G401 (cell line): ENCODE results near the gene ADAMTSL2. TPM values are rescaled to one million over a fixed set of nuclear protein-coding genes. Genes with fewer than 3 reads are reported as not detected.

ENCODE experiments used
- DNase-seq: peaks from one replicate; pipeline ENCODE4 v3.0.0-alpha.2; 2015; ENCODE audit warnings: low spot score
- in situ Hi-C: cut with HindIII; loops from 2 replicates; pipeline ENCODE4 v1.10.0; 2016; ENCODE audit warnings: low sequenced_read_pairs, mixed read lengths
- total RNA-seq: library from RNA; depleted of rRNA; stranded (reverse); fragments of >200 nt; shearing (Covaris generic); gene quantifications from 2 replicates; pipeline ENCODE4 v1.2.3, GENCODE V29; 2014

Gene ADAMTSL2
- total RNA-seq, 1 experiment from 2014 or later = not detected

- in situ Hi-C loops = no loop called here
- DNase-seq = no peak
These were observed 35.2 kb upstream of the ADAMTSL2 start for GRCh38 chr9:133499132-133499891.

- in situ Hi-C loops = no loop called here
- no peak for DNase-seq
These were observed 34.6 kb upstream of the ADAMTSL2 start for GRCh38 chr9:133499892-133500270.

- in situ Hi-C loops = no loop called here
These were observed 32.4 kb upstream of the ADAMTSL2 start for GRCh38 chr9:133502112-133502511.

GRCh38 chr9:133505186-133505830, 29.2 kb upstream of the ADAMTSL2 start:
- no peak for DNase-seq

More at GRCh38 chr9:133502112-133502511, 32.4 kb upstream of the ADAMTSL2 start:
- no peak for DNase-seq

GRCh38 chr9:133505901-133506652, 28.4 kb upstream of the ADAMTSL2 start:
- DNase-seq = no peak
- in situ Hi-C loops = no loop called here

More at GRCh38 chr9:133505186-133505830, 29.2 kb upstream of the ADAMTSL2 start:
- in situ Hi-C loops = no loop called here

- in situ Hi-C loops = no loop called here
- no peak for DNase-seq
These were observed 27.9 kb upstream of the ADAMTSL2 start for GRCh38 chr9:133506653-133507038.

- in situ Hi-C loops = no loop called here
These were observed 27.1 kb upstream of the ADAMTSL2 start for GRCh38 chr9:133507246-133507965.

GRCh38 chr9:133508046-133508445, 26.5 kb upstream of the ADAMTSL2 start:
- in situ Hi-C loops = no loop called here
- no peak for DNase-seq

More at GRCh38 chr9:133507246-133507965, 27.1 kb upstream of the ADAMTSL2 start:
- DNase-seq = no peak

GRCh38 chr9:133509179-133510083, 25.1 kb upstream of the ADAMTSL2 start:
- in situ Hi-C loops = no loop called here
- DNase-seq = peak; percentile 19

GRCh38 chr9:133510926-133511505, 23.5 kb upstream of the ADAMTSL2 start:
- no peak for DNase-seq
- in situ Hi-C loops = no loop called here

- in situ Hi-C loops = no loop called here
- DNase-seq = no peak
These were observed 22.9 kb upstream of the ADAMTSL2 start for GRCh38 chr9:133511607-133512006.

GRCh38 chr9:133512253-133513213, 22.0 kb upstream of the ADAMTSL2 start:
- in situ Hi-C loops = no loop called here
- no peak for DNase-seq

GRCh38 chr9:133513214-133514100, 21.0 kb upstream of the ADAMTSL2 start:
- no peak for DNase-seq
- in situ Hi-C loops = no loop called here

- DNase-seq = peak; percentile 53
- in situ Hi-C loops = no loop called here
These were observed 19.9 kb upstream of the ADAMTSL2 start for GRCh38 chr9:133514460-133515239.

- no peak for DNase-seq
- in situ Hi-C loops = no loop called here
These were observed 19.3 kb upstream of the ADAMTSL2 start for GRCh38 chr9:133515240-133515610.
